Measurements from ENCODE around the gene STT3B.

DNA sequence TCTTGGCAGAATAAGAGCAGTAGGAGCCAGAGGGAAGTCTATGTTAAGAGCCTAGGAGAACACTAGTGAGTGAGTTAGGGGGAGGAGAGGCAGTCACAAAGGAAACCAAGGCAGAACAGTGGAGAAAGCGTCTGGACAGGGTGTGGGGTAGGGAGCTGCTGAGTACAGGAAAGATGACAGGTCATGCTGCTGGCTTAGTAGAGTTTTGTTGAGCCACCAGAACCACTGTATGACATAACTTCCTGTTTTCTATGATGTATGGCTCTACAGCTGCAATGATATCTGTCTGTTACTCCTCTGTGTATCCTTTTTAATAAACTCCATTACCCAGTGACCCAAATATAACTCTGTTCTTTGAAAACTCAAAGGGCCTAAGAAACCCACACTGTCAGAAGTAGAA is 10.6 kb upstream of the STT3B start:
- TF ChIP-seq, protein P1, sequence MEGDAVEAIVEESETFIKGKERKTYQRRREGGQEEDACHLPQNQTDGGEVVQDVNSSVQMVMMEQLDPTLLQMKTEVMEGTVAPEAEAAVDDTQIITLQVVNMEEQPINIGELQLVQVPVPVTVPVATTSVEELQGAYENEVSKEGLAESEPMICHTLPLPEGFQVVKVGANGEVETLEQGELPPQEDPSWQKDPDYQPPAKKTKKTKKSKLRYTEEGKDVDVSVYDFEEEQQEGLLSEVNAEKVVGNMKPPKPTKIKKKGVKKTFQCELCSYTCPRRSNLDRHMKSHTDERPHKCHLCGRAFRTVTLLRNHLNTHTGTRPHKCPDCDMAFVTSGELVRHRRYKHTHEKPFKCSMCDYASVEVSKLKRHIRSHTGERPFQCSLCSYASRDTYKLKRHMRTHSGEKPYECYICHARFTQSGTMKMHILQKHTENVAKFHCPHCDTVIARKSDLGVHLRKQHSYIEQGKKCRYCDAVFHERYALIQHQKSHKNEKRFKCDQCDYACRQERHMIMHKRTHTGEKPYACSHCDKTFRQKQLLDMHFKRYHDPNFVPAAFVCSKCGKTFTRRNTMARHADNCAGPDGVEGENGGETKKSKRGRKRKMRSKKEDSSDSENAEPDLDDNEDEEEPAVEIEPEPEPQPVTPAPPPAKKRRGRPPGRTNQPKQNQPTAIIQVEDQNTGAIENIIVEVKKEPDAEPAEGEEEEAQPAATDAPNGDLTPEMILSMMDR (IDR thresholded peaks at IDR 0.05) = no peak
- TF ChIP-seq POLR2A (IDR thresholded peaks at IDR 0.05) = no peak

All from body of pancreas (tissue), 4 donors.